B cell (primary cell): ENCODE results near the gene ZDHHC14. TPM values are rescaled to one million over a fixed set of nuclear protein-coding genes. Genes with fewer than 3 reads are reported as not detected.
A peak's percentile ranks its signal among the peaks of the same experiment; 100 is the strongest.

Experiments used
- ATAC-seq: fragments of 200-7000 bp; cut with Tn5 transposase; one replicate; pipeline ENCODE4 v1.10.0; 2021; ENCODE audit warnings: low read depth, mild to moderate bottlenecking, moderate number of reproducible peaks, moderate library complexity
- CTCF ChIA-PET: fragments of 350-600 bp; sonication (Branson Sonifier 250); formaldehyde crosslinking; loops from one replicate; lab custom pipeline; 2021; ENCODE audit warnings: antibody characterized with exemption, inconsistent platforms; lab: Charles Lee
- POLR2A ChIA-PET: fragments of 350-600 bp; sonication (Branson Sonifier 250); formaldehyde crosslinking; loops from one replicate; lab custom pipeline; 2021; ENCODE audit warnings: antibody characterized with exemption; lab: Charles Lee
- DNase-seq: peaks from one replicate; pipeline ENCODE4 v3.0.0; 2013
- H2AFZ ChIP-seq: 2 replicates; pipeline ENCODE4 v1.6.1; 2012; ENCODE audit warnings: mild to moderate bottlenecking, low read depth, low read length; ENCODE audit not compliant: insufficient read depth, poor library complexity, severe bottlenecking
- H3K27ac ChIP-seq, 2 donors: 1 replicate in 1 of 2; 2 replicates in 1 of 2; pipeline ENCODE4 v1.5.1; 2012 to 2013; ENCODE audit warnings: low read length in 2 of 2, mild to moderate bottlenecking in 2 of 2, moderate library complexity in 1 of 2
- H3K27me3 ChIP-seq, 4 experiments: fragments of 200-600 bp in 1 of 4; sonication (generic) in 1 of 4; replicated peaks in 1 of 4; 1 replicate in 2 of 4; 2 replicates in 2 of 4; pipeline versions ENCODE4 v1.6.1 to v1.7.0; 2013 to 2016; ENCODE audit warnings: low read length in 3 of 4, mild to moderate bottlenecking in 2 of 4, mixed read lengths in 1 of 4, moderate library complexity in 1 of 4; ENCODE audit not compliant: insufficient read depth in 4 of 4, control insufficient read depth in 3 of 4; ENCODE audit errors: control extremely low read depth in 1 of 4
- H3K36me3 ChIP-seq, 2 experiments: replicated peaks in 1 of 2; 1 replicate in 1 of 2; 2 replicates in 1 of 2; pipeline versions ENCODE4 v1.6.1 to v1.7.1; 2013; ENCODE audit warnings: low read length in 1 of 2; ENCODE audit not compliant: insufficient read depth in 2 of 2, control insufficient read depth in 1 of 2; ENCODE audit errors: control extremely low read depth in 1 of 2, extremely low read depth in 1 of 2
- H3K4me1 ChIP-seq, 2 donors: fragments of 200-600 bp in 1 of 2; sonication (generic) in 1 of 2; 1 replicate in 1 of 2; 2 replicates in 1 of 2; pipeline versions ENCODE4 v1.5.1 to v1.6.1; 2013 to 2017; ENCODE audit warnings: low read length in 2 of 2; ENCODE audit not compliant: control insufficient read depth in 2 of 2, insufficient read depth in 2 of 2
- H3K4me2 ChIP-seq: replicated peaks from 2 replicates; pipeline ENCODE3; 2012; ENCODE audit warnings: mild to moderate bottlenecking, low read depth, low read length; ENCODE audit not compliant: poor library complexity, severe bottlenecking
- H3K4me3 ChIP-seq, 5 experiments: fragments of 200-600 bp in 1 of 5; sonication (generic) in 1 of 5; 1 replicate in 3 of 5; 2 replicates in 2 of 5; pipeline versions ENCODE4 v1.5.1 to v1.7.0; 2011 to 2016; ENCODE audit warnings: low read length in 4 of 5, mild to moderate bottlenecking in 4 of 5, low read depth in 2 of 5, control low read depth in 1 of 5, moderate library complexity in 1 of 5; ENCODE audit not compliant: insufficient read depth in 1 of 5; ENCODE audit errors: control extremely low read depth in 1 of 5, extremely low read depth in 1 of 5
- H3K79me2 ChIP-seq: fragments of 200-600 bp; sonication (generic); one replicate; pipeline ENCODE4 v1.6.0; 2016; ENCODE audit warnings: low read length; ENCODE audit not compliant: control insufficient read depth, insufficient read depth
- H3K9ac ChIP-seq: fragments of 200-600 bp; sonication (generic); 2 replicates; pipeline ENCODE4 v1.6.1; 2017; ENCODE audit warnings: mild to moderate bottlenecking, low read length, moderate library complexity
- H3K9me3 ChIP-seq, 3 donors: one replicate each; pipeline versions ENCODE4 v1.6.1 to v1.7.1; 2013; ENCODE audit warnings: low read length in 2 of 3; ENCODE audit not compliant: control insufficient read depth in 2 of 3, insufficient read depth in 1 of 3; ENCODE audit errors: control extremely low read depth in 1 of 3
- H4K20me1 ChIP-seq: 2 replicates; pipeline ENCODE4 v1.6.0; 2012; ENCODE audit warnings: mild to moderate bottlenecking, low read length; ENCODE audit not compliant: insufficient read depth, control insufficient read depth, poor library complexity, severe bottlenecking
- H3K27ac Mint-ChIP-seq: one replicate; pipeline ENCODE4 v1.8.0; 2021; ENCODE audit warnings: mixed read lengths
- H3K27me3 Mint-ChIP-seq: one replicate; pipeline ENCODE4 v1.8.0; 2021; ENCODE audit warnings: mixed read lengths
- H3K4me1 Mint-ChIP-seq: one replicate; pipeline ENCODE4 v1.8.0; 2021; ENCODE audit warnings: mixed read lengths
- H3K4me3 Mint-ChIP-seq: one replicate; pipeline ENCODE4 v1.8.0; 2021; ENCODE audit warnings: mixed read lengths
- H3K9me3 Mint-ChIP-seq: one replicate; pipeline ENCODE4 v1.8.0; 2022; ENCODE audit warnings: mixed read lengths; ENCODE audit not compliant: insufficient read depth
- EZH2 ChIP-seq: IDR thresholded peaks from 2 replicates; pipeline ENCODE4 v1.6.1; 2012; ENCODE audit warnings: borderline replicate concordance, low read depth, mild to moderate bottlenecking, moderate library complexity, low read length; ENCODE audit not compliant: insufficient read depth, poor library complexity, severe bottlenecking
- WGBS: methylation state at CpG from one replicate; pipeline ENCODE4 v1.1.5; 2013; ENCODE audit warnings: missing lambda C conversion rate; ENCODE audit not compliant: insufficient coverage; 5-methylcytosine and 5-hydroxymethylcytosine counted together
- intact Hi-C: fragments of 100-400 bp; cut with micrococcal nuclease; formaldehyde crosslinking; loops from one replicate; pipeline ENCODE4 v1.10.0; 2022
- polyA plus RNA-seq: library from polyadenylated mRNA; depleted of rRNA; stranded (reverse); fragments of >200 nt; gene quantifications from 2 replicates; pipeline ENCODE4 v1.2.3, GENCODE V29; 2012
- total RNA-seq, 2 donors: library from RNA; stranded (reverse); fragments of 120-200 nt in 1 of 2; gene quantifications; 1 replicate in 1 of 2; 2 replicates in 1 of 2; pipeline versions ENCODE4 v1.2.3 to v1.2.4, GENCODE V29; 2013 to 2022
- TF ChIP-seq, protein P1 (sequence below): fragments of 200-600 bp; IDR thresholded peaks from one replicate; pipeline ENCODE4 v1.8.0; 2022; ENCODE audit warnings: antibody characterized with exemption, mild to moderate bottlenecking

ZDHHC14 gene
- total and polyA plus RNA-seq, 2 donors (not counting 1 experiment from before 2014, with no cell fraction given) = 8.8 to 50.4 TPM

GRCh38 chr6:157332813-157333212 lies 48.2 kb upstream of the ZDHHC14 start:
- Mint-ChIP-seq H3K4me1 (peaks cover 3% of the 10 kb centered on the region), H3K27ac (no peak overlapping the region), H3K9me3 (no peaks in the 10 kb centered on the region), H3K27me3 (peaks cover 58% of the 10 kb centered on the region), H3K4me3 (no peak overlapping the region)
- Histone ChIP-seq H3K79me2 (no peaks in the 10 kb centered on the region), H3K36me3 (no peaks in the 10 kb centered on the region), H3K9ac (no peak overlapping the region), H4K20me1 (no peaks in the 10 kb centered on the region), H3K4me1 (no peaks in the 10 kb centered on the region), H3K27ac (no peak overlapping the region), H3K9me3 (no peaks in the 10 kb centered on the region), H3K4me3 (no peak overlapping the region), H2AFZ (no peak overlapping the region), H3K27me3 (peaks cover 0 to 36% (median 23%) of the 10 kb centered on the region in 4 experiments), H3K4me2 (no peak overlapping the region)
- intact Hi-C loops = no loop called here
- DNase-seq (no peak), ATAC-seq (peak; percentile 31)
- WGBS = 75% methylated on average over 5 of the region's 7 CpGs
- TF ChIP-seq, protein P1, sequence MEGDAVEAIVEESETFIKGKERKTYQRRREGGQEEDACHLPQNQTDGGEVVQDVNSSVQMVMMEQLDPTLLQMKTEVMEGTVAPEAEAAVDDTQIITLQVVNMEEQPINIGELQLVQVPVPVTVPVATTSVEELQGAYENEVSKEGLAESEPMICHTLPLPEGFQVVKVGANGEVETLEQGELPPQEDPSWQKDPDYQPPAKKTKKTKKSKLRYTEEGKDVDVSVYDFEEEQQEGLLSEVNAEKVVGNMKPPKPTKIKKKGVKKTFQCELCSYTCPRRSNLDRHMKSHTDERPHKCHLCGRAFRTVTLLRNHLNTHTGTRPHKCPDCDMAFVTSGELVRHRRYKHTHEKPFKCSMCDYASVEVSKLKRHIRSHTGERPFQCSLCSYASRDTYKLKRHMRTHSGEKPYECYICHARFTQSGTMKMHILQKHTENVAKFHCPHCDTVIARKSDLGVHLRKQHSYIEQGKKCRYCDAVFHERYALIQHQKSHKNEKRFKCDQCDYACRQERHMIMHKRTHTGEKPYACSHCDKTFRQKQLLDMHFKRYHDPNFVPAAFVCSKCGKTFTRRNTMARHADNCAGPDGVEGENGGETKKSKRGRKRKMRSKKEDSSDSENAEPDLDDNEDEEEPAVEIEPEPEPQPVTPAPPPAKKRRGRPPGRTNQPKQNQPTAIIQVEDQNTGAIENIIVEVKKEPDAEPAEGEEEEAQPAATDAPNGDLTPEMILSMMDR = no peak
- no peak for TF ChIP-seq EZH2
- CTCF ChIA-PET = interaction anchor here (0.6 to 1.6 kb wide), 5 partner anchors 7 to 334 kb away, joined by 3 to 7 read pairs (median 4); no protein-coding TSS in a partner anchor
- POLR2A ChIA-PET = interaction anchor here (0.5 kb wide), 1 partner anchor 583 kb away, joined by 7 read pairs; no protein-coding TSS in a partner anchor

GRCh38 chr6:157333537-157333936 lies 47.5 kb upstream of the ZDHHC14 start:
- H4K20me1 ChIP-seq = no peaks in the 10 kb centered on the region
- ATAC-seq (no peak), DNase-seq (no peak)
- WGBS = 67% methylated on average over 1 of the region's 4 CpGs
- H3K9ac ChIP-seq = no peak overlapping the region
- intact Hi-C loops = no loop called here
- peaks cover 0 to 42% (median 25%) of the 10 kb centered on the region in 4 experiments for H3K27me3 ChIP-seq
- no peak overlapping the region for H3K4me2 ChIP-seq
- no peak overlapping the region for H3K27ac ChIP-seq
- H3K4me3 Mint-ChIP-seq = no peak overlapping the region
- H3K36me3 ChIP-seq = no peaks in the 10 kb centered on the region
- peaks cover 51% of the 10 kb centered on the region for H3K27me3 Mint-ChIP-seq
- no peaks in the 10 kb centered on the region for H3K4me1 ChIP-seq
- H3K79me2 ChIP-seq = no peaks in the 10 kb centered on the region
- H3K4me3 ChIP-seq = no peak overlapping the region
- CTCF ChIA-PET = interaction anchor here (0.6 to 1.6 kb wide), 7 partner anchors 8 to 333 kb away, joined by 3 to 7 read pairs (median 3); no protein-coding TSS in a partner anchor
- POLR2A ChIA-PET = no interaction called here
- peaks cover 3% of the 10 kb centered on the region for H3K4me1 Mint-ChIP-seq
- H3K9me3 ChIP-seq = no peaks in the 10 kb centered on the region
- no peak overlapping the region for H3K27ac Mint-ChIP-seq
- TF ChIP-seq, protein P1 = no peak
- TF ChIP-seq EZH2 = no peak
- H3K9me3 Mint-ChIP-seq = no peaks in the 10 kb centered on the region
- H2AFZ ChIP-seq = no peak overlapping the region
